HG03064 (cell line): ENCODE measurements around the gene TAC4.
"Not testable (repeated sequence)": the region's sequence is repeated elsewhere in the genome, so short reads cannot be mapped to it uniquely, and the experiment has no call there.

Source experiments
- ATAC-seq: cut with Tn5 transposase; IDR thresholded peaks from one replicate; pipeline ENCODE4 v1.9.1; 2021; ENCODE audit warnings: low read depth; ENCODE audit not compliant: unreplicated experiment

The TAC4 gene

GRCh38 chr17:49846938-49847712 lies 744 bp downstream of the TAC4 start:
- no peak for ATAC-seq

GRCh38 chr17:49845321-49845720 lies 2.5 kb downstream of the TAC4 start:
- no peak for ATAC-seq

GRCh38 chr17:49843774-49844350 lies 4.0 kb downstream of the TAC4 start:
- ATAC-seq: no peak

- no peak for ATAC-seq
Observed at GRCh38 chr17:49842846-49843245, 5.0 kb downstream of the TAC4 start.

- no peak for ATAC-seq
Observed at GRCh38 chr17:49842371-49842770, 5.5 kb downstream of the TAC4 start.

GRCh38 chr17:49841548-49841947 lies 6.3 kb downstream of the TAC4 start:
- no peak for ATAC-seq

- no peak for ATAC-seq
Observed at GRCh38 chr17:49839455-49839854, 8.4 kb downstream of the TAC4 start.

- ATAC-seq: no peak
Observed at GRCh38 chr17:49836111-49837030, 11.5 kb downstream of the TAC4 start.

- no peak for ATAC-seq
Observed at GRCh38 chr17:49835472-49835871, 12.4 kb downstream of the TAC4 start.

GRCh38 chr17:49834118-49834743 lies 13.6 kb downstream of the TAC4 start:
- ATAC-seq: no peak

- no peak for ATAC-seq
Observed at GRCh38 chr17:49832840-49833599, 14.8 kb downstream of the TAC4 start.

GRCh38 chr17:49830605-49831004 lies 17.3 kb downstream of the TAC4 start:
- no peak for ATAC-seq

- ATAC-seq: no peak
Observed at GRCh38 chr17:49829026-49829425, 18.8 kb downstream of the TAC4 start.

- ATAC-seq: not testable (repeated sequence)
Observed at GRCh38 chr17:49828325-49828724, 19.5 kb downstream of the TAC4 start.

- ATAC-seq: no peak
Observed at GRCh38 chr17:49825645-49826044, 22.2 kb downstream of the TAC4 start.

- ATAC-seq: no peak
Observed at GRCh38 chr17:49823614-49824013, 24.3 kb downstream of the TAC4 start.

- no peak for ATAC-seq
Observed at GRCh38 chr17:49822829-49823228, 25.0 kb downstream of the TAC4 start.

- no peak for ATAC-seq
Observed at GRCh38 chr17:49821916-49822315, 26.0 kb downstream of the TAC4 start.

GRCh38 chr17:49821466-49821865 lies 26.4 kb downstream of the TAC4 start:
- ATAC-seq: no peak

GRCh38 chr17:49820773-49821172 lies 27.1 kb downstream of the TAC4 start:
- no peak for ATAC-seq
